GM18508 (cell line): ENCODE data around the gene RNF126.
"Not testable (repeated sequence)": the region's sequence is repeated elsewhere in the genome, so short reads cannot be mapped to it uniquely, and the experiment has no call there.

ENCODE experiments used
- ATAC-seq: cut with Tn5 transposase; IDR thresholded peaks from one replicate; pipeline ENCODE4 v1.9.1; 2021; ENCODE audit warnings: moderate number of reproducible peaks; ENCODE audit not compliant: insufficient read depth, unreplicated experiment

The RNF126 gene

GRCh38 chr19:632579-633067, 30.4 kb downstream of the RNF126 start:
- ATAC-seq = no peak

GRCh38 chr19:629961-630714, 32.9 kb downstream of the RNF126 start:
- ATAC-seq = no peak

DNA sequence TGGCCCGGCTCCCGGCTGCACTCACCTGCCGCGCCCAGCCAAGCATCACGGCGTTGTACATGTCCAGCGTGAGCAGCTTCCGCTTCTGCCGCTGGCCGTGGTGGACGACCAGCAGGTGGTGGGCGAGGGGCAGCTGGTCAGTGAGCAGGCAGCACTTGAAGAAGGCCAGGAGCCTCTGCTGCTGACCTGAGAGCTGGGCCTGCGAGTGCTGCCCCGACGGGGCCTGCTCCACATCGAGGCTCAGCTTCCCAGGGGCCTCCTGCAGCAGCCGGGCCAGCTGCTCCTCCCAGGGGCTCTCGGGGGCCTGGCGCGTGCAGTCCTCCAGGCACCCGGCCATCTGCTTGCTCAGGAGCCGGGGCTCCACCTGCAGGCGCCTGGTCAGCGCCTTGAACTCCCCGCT, 33.5 kb downstream of the RNF126 start:
- not testable (repeated sequence) for ATAC-seq

DNA sequence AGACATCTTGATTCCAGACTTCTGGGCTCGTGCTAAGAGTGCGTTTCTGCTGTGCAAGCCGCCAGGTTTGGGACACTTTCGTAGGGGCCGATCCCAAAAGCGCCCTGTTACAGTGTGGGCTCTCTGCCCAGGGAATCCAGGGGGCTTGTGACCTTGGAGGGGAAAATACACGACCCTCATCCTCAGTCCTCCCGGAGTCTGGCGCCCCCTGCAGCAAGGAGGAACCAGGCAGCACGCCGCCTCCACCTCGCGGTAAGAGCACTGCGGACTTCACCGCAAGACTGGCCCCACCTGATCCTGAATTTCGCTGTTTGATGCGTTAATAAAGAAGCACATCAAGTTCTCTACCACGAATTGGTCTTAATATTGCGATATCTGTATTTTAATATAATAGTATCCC, 34.8 kb downstream of the RNF126 start:
- ATAC-seq = no peak

DNA sequence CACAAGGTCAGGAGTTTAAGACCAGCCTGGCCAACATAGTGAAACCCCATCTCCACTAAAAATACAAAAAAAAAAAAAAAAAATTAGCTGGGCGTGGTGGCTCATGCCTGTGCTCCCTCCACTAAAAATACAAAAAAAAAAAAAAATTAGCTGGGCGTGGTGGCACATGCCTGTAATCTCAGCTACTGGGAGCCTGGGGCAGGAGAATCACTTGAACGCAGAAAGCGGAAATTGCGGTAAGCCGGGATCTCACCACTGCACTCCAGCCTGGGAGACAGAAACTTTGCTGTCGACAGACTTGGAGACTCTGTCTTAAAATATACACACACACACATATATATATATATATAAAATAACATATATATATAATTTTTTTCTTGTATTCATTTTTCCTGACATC, 36.4 kb downstream of the RNF126 start:
- ATAC-seq = not testable (repeated sequence)

- no peak for ATAC-seq
Measured at GRCh38 chr19:625257-625656, 37.8 kb downstream of the RNF126 start.

DNA sequence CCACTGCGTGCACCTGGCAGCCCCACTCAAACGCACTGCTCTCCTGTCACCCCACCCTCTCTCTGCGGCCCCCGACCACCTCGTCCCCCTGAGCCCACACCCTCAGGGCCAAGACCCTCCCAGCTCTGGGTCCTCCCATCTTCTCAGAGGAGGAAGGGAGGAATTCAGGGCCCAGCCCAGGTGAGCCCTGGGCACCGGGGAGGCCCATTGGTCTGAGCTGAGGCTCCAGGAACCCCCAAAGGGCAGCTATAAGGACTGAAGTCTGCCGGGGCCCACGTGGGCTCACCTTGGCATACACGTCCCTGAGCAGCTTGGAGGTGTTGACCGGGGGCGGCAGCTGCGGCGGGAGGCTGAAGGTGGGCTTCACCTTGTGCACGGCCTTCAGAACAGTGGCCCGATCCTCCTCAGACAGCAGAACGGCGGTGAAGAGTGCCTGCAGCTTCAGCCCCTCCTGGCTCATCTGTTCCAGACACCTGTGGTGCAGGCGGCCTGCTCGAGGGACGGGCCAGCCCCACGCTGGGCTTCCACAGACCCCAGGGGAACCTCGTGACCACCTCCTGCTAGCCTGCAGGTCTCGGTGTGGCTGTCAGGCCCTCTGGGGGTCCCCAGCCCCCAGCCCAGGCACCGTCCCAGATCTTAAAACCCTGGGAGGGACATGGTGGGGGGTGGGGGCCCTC, 38.4 kb downstream of the RNF126 start:
- no peak for ATAC-seq

GRCh38 chr19:623974-624373, 39.0 kb downstream of the RNF126 start:
- ATAC-seq = no peak

DNA sequence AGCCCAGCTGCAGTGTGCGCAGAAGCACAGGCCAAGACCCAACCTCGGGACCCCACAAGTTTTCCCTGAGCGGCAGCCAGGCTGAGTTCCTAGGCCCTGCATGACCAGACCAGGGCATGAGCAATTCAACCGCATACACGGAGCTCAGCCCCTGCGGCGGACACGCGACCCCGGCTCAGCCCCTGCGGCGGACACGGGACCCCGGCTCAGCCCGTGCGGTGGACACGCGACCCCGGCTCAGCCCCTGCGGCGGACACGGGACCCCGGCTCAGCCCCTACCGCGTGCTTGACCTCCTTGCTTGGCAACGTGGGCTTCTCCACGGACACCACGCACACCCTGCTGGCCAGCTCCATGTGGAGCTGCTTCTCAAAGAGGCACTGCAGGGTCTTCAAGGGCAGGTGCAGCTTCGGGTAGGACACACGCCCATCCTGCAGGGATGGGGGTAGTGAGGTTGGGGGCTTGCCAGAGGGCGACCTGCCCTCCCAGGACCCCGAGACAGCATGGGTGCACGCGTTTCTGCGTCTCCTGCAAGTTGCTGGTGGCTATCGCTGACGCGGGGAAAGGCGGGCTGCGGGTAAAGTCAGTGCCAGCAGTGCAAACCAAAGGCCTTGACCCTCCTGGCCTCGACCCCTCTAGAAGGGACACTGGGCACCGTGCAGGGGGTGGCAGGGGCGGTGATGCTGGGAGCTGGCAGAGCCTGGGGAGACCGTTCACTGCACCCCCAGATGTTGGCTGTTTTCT, 39.7 kb downstream of the RNF126 start:
- ATAC-seq = no peak

GRCh38 chr19:622666-623065, 40.3 kb downstream of the RNF126 start:
- ATAC-seq = no peak

GRCh38 chr19:621819-622218, 41.2 kb downstream of the RNF126 start:
- no peak for ATAC-seq

GRCh38 chr19:621191-621590, 41.8 kb downstream of the RNF126 start:
- not testable (repeated sequence) for ATAC-seq

- no peak for ATAC-seq
Measured at GRCh38 chr19:620166-620862, 42.7 kb downstream of the RNF126 start.

- no peak for ATAC-seq
Measured at GRCh38 chr19:619286-620002, 43.6 kb downstream of the RNF126 start.

GRCh38 chr19:618674-619285, 44.2 kb downstream of the RNF126 start:
- no peak for ATAC-seq

DNA sequence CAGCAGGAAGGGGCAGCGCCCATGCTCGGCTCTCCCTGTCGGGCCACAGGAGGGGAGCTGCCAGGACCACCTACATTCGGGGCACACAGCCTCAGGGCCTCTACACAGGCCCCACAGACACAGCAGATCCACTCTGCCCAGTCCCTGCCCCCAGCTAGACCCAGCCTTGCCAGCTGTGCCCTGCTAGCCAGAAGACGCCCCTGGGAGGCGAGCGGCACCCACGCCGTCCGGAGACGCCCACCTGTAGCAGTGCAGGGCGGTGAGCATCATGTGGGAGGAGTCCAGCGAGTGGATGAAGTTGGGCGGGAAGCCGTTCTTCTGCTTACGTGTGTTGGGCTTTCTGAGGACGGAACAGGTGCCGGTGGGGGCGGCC, 44.8 kb downstream of the RNF126 start:
- no peak for ATAC-seq

DNA sequence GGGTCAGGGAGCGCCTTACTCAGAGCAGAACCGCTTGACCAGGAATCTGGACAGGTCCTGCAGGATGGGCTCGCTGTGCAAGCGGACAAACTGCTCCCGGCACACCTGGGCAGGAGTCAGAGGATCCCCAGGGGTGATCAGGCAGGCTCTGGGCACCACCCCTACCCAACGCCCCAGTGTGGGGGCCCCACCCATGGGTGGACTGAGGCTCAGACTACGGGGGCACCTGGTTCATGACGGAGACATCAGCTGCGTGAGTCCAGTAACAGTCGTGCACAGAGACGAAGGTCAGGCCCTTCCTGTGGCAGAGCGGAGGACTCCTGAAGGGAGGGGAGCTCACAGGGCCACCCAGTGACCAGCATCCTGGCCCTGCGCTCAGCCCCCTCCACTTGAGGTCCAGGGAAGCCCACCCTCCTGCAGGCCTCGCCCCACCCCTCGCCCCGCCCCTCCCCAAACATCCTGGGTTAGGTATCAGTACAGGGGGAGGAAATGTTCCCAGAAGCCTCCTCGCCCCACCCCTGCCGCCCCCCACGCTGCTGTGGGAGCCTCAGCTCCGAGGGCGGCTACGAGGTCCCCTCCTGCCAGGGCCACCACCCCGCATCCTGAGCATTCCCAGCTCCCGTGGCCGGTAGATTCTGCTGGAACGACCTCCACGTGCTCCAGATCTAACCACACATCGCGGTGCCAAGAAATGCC, 45.3 kb downstream of the RNF126 start:
- ATAC-seq = no peak

GRCh38 chr19:616747-617526, 46.1 kb downstream of the RNF126 start:
- no peak for ATAC-seq
